Uterus (tissue), 2 donors: Measurements from ENCODE around the gene MAT2B.

Experiments
- POLR2A ChIP-seq, 2 donors: fragments of 450-650 bp; IDR thresholded peaks; one replicate each; pipeline ENCODE4 v1.6.1; 2016; ENCODE audit warnings: antibody characterized with exemption in 2 of 2, mild to moderate bottlenecking in 1 of 2, moderate library complexity in 1 of 2
- TF ChIP-seq, protein P1 (sequence below), 4 experiments: fragments of 200-600 bp in 2 of 4; fragments of 450-650 bp in 2 of 4; sonication (generic) in 2 of 4; IDR thresholded peaks; one replicate each; pipeline ENCODE4 v1.5.1; 2016 to 2019; ENCODE audit warnings: antibody characterized with exemption in 4 of 4, mild to moderate bottlenecking in 2 of 4, moderate library complexity in 1 of 4

- TF ChIP-seq, protein P1, sequence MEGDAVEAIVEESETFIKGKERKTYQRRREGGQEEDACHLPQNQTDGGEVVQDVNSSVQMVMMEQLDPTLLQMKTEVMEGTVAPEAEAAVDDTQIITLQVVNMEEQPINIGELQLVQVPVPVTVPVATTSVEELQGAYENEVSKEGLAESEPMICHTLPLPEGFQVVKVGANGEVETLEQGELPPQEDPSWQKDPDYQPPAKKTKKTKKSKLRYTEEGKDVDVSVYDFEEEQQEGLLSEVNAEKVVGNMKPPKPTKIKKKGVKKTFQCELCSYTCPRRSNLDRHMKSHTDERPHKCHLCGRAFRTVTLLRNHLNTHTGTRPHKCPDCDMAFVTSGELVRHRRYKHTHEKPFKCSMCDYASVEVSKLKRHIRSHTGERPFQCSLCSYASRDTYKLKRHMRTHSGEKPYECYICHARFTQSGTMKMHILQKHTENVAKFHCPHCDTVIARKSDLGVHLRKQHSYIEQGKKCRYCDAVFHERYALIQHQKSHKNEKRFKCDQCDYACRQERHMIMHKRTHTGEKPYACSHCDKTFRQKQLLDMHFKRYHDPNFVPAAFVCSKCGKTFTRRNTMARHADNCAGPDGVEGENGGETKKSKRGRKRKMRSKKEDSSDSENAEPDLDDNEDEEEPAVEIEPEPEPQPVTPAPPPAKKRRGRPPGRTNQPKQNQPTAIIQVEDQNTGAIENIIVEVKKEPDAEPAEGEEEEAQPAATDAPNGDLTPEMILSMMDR (IDR thresholded peaks at IDR 0.05) = no peak
- TF ChIP-seq POLR2A (IDR thresholded peaks at IDR 0.05) = no peak
Measured at GRCh38 chr5:163489745-163490075, 15.7 kb upstream of the MAT2B start.
